Hematopoietic multipotent progenitor cell treated with erythropoietin and hydrocortisone succinate and interleukin-3 and kit ligand, for 4 days (in vitro differentiated cells): ENCODE measurements around the gene SFT2D1.
A peak's percentile ranks its signal among the peaks of the same experiment; 100 is the strongest.

Experiments used
- DNase-seq: peaks from one replicate; pipeline ENCODE4 v3.0.0-alpha.2; 2015

The SFT2D1 gene

DNA sequence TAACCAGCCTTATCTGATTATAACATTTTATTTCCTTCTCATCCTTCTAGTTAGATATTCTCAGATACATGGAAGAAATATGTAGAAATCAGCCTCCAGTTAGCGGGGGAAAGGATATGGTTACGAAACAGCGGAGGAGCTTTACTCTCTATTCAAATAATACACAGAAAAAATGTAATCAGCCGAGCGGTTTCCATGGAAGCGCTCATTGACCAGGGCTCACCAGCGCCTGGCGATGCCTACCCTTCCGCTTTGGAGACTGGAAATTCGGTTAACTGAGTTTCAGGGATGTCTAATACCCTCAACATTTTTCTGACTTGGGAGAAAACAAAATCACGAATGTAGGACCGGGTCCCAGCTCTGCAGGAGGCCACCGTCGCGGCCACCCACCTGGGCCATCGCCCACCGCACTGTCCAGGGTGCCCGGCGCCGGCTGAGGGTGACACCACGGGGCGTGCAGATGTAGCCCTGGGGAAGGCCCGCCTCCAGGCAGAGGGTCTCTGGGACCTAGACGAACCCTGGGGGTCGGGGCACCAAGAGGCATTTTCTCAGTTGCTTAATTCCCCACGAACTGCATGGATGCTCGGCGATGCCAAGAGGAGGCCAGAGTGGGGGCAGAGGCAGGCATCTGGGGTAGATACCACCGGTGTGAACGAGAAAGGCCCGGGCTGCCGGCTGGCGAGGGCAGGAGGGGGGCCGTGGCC is 35.8 kb downstream of the SFT2D1 start:
- no peak for DNase-seq

DNA sequence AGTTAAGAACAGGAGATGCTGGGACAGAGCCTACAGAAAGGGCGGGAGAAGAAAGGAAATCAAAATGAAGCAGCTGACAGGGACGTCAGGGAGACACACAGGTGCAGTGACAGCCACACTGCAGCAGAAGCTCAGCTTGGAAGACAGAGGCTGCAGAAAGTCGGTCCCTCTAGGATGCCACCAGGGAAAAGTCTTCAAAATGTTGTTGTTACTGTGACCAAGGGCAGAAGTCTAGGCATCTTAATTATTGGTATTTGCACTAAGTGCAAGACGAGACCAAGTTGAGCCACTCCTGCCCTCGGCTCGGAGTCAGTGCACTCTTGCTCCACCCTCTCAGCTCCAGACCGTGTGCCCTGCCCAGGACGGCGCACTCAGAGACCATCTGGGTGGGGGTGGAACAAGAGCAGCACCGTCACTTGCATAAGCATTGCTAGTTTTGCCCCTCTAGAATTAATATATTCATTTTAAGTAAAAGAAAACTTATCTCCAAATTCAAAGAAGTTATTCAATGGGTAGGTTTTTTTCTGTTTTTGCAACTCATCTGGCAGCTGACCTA is 36.7 kb downstream of the SFT2D1 start:
- DNase-seq = no peak

DNA sequence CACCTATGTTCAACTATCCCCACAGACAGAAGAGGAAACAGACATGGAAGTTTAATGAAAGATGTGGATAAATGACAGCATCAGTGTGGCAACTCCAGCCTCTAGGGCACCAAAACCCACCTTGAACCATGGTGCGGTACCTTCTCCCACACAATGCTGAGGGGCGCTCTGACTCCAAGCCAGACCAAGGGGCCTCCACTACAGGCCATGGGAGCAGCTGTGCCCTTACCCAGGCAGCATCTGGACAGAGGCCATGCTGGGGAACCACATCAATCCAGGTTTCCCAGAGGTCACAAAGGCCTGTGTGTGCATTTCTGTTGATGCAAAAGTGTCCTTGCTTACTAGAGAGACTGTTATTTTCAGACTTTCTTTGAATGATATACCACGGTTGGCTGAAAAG is 38.2 kb downstream of the SFT2D1 start:
- no peak for DNase-seq

DNA sequence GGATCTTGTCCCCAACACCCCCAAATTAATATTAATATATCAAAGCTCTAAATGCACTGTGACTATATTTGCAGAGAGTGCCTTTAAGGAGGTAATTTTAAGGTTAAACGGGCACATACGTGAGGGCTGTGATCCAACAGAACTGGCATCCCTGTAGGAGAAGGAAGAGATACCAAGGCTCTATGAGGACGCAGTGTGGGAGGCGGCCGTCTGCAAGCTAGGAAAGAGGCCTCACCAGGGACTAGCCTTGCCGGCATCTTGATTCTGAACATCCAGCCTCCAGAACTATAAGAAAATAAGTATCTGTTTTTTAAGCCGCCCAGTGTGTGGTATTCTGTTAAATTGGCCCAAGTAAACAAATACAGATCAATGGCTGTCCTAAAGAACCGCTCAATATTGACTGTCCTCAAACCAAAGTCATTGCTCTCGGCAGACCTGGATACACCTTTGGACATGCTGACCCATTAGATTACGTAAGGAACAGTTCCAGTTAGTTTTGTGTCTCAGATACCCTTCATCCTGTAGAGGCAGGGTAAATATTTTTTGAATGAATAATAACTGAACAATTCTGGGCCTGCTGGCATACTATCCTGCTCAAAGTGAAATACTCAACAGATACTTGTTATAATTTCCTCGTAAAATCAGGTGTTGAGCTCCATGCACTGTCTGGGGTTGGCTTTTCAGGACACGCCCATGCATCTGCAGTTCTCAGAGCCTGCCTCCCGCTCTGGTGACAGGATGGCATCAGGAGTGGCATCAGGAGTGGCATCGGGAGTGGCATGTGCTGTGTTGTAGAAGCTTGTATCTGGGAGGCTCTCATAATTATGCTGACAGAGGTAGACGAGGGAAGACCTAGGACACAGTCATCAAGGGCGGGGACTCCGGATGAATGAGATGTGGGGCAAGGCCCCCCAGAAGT is 40.5 kb downstream of the SFT2D1 start:
- DNase-seq = no peak

DNA sequence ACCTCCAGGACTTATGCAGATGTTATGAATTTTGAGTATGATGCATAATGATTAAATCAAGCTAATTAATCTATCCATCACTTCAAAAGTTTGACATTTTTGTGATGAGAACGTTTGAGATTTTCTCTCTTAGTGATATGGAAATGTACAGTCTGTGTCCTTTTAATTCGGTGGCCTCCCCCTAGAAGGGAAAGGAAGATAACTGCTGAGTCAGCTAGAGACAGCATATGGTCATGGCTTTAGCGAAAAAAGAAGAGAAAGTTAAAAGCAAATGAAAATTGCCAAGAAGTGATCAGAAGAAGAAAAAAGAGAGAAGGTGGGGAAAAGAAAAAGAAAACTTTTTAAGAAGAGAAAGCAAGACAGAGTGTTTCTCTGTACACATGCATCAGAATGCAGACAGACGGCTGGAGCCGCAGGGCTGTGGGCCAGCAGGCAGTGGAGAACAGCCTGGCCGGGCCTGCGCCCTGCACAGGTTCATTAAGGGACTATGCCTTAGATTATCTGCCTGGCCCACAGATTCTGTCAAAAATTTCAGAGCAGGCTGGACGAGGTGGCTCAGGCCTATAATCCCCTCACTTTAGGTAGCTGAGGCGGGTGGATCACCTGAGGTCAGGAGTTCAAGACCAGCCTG is 41.9 kb downstream of the SFT2D1 start:
- DNase-seq = no peak

DNA sequence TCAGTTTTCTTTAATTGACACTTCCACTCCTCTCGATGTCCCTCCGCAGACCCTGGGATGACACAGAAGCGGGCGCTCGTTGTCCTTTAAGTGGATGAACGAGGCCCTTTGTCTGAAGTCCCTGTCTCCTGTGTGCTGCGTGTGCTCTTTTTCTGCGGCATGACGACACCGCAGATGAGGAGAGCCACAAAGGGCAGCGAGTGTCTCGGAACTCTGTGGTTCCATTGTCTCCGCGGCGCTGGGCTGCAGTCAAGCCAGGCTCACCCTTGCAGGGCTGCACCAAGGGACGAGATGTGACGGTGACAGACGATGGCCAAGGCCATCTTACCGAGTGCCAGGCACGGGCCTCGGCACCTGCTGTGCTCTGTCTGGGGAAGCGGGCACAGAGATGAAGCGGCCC is 44.7 kb downstream of the SFT2D1 start:
- DNase-seq = no peak

DNA sequence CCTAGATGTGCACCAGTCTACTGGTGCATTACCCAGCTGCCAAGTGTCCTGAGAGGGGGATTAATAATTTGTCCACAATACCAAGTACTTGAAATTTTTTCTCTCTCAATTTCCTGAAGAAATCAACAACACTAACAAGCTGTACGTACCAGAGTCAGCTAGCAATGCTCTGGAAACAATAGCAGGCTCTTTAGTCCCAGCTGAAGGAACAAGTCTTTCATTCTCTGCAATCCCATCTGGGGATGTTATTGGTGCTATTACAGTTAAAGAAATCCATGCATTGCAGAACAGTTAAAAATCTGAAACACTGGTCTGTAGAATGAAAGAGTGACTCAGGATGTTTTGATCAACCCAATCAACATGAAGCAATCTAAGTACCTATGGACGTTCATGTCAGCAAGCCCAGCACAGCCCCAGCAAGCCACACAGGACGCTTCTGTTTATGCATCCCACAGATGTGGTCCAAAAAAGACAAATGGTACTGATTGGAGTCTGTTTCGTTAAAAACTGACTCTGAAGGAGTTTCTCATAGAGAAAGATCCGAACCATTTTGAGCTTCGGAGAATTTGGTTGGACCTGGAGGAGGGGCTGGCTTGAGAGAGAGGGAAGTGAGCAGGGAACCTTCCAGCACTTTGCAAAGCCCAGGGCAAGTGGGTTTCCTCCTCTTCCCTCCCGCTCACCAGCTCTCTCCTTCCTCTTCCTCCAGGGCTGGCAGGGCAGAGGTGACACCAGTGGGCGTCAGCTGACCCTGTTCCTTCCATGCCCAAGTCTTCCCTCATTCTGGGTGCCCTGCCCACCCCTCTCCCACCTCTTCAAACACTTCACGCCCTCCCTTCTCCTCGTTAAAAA is 46.1 kb downstream of the SFT2D1 start:
- no peak for DNase-seq

DNA sequence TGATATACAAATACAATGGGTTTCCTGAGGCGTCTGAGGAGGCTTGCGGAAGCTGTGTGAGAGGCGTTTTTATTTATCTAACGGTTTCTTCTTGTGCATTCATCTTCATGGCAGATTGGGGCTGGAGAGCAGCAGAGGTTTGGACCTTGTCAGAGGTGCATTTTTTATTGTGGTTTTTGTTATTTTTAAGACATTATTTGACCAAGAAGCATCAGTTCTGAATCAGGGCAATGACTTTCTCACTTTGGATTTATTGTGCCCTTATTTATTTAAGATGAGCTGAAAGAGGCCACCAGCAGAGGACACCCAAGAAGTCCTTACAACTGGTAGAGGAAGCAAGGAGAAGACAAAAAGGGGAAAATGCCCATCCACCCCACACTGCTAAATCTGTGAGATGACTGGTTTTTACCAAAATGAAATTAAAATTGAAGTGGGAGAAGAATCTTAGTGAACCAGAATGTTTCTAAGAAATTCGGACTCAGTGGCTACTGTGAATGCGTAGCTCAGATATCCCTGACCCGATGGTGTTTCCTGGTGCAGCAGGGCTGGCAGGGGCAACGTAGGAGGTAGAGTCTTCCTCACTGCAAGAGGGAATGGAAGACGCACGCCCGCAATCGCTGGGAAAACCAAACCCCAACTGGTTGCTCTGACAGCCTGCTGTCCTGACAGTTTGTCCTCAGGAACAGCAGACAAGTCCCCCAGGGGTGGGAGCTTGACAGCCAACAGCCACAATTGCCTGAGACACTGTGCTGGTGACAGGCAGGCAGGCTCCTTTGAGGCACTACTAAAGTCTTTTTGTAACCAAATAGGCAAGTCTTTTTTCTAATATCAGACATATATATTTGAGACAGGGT is 48.4 kb downstream of the SFT2D1 start:
- no peak for DNase-seq

DNA sequence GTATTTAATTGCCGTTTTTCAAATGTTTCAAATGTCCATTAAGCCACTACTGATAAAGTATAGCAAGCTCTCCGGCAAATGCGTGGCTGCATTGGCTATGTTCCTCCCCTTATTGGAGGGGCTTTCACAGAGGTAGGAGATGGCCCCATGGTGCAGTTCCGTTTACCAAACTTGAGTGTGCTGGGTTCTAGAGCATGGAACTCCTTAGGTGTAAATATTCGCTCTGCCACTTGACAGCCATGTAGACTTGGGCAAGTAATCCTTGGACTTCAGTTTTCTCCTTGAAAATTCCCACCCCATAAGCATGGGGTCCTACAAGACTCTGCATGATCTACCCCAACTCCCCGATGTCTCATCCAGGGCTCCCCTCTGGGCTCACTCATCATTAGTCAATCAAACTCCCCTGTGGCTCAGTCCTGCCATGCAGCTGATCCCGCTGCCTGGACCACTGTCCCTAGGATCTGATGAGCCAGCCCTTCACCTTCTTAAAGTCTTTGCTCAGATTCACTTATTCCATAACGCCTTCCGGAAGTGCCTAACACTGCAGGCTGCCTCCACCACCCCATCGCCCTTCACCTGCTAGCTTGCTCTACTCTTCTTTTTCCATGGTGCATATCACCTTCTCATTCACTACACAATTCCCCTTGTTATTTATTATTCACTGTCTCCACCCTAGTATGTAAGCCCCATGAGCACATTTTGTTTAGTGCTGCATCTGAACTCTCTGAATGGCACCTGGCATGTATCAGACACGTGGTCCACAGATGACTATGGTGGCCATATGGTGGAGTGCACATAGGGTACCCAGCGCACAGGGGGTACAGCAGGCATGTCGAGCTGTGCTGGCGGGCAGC is 52.9 kb downstream of the SFT2D1 start:
- DNase-seq = no peak

DNA sequence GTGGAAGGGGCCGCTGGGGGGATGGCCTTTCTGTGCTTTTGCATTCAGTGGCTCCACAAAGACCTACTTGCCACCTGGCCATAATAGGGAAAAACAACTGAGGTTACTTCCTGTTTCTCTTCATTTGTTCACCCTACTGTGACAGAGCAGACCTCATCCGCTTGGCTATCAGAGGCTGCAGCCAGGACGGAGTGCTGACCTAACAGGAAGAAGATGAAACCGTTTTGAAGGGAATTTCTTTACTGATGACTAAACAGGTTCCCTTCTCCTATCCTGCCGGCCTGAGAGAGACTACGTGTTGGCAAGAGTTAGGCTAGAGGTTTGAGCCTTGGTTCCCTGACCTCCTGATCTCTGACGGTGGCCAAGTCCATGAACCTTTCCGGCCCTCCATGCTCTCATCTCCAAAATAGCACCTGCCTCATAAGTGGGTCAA is 55.5 kb downstream of the SFT2D1 start:
- peak; percentile 38 for DNase-seq

DNA sequence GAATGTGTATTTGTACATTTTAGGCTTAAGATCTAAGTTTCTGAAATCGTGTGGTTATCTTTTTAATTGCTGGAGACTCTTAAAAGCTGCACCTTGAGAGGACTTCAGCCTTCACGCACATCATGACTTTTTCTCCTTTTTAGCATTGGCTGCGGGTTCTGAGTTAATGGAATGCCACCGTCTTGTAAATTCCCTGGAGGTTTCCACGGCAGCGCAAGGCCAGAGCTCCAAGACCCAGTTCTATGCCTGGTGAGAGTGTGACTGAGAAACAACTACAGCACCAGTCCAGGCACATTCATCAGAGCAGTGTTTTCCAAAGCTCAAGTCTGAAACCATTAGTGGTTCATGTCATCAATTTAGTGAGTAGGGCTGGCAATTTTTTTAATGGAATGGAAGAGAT is 57.1 kb downstream of the SFT2D1 start:
- DNase-seq = no peak

DNA sequence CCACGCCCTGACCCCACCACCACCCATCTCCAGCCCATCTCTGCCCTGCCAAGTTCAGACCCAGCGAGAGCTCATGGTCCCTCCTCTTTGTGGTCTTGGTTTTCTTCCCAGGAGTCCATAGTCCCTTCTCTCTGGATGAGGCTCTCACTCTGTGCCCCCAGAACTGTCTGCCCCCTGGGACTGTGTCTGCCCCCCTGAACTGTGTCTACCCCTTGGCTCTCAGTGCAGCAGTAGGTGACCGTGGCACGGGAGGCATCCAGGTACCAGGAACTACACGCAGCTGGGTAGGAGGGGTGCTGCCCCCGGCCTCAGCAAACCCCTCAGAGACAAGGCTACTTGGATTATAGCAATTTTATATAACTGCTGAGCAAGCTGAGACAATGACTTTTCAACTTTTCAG is 57.7 kb downstream of the SFT2D1 start:
- DNase-seq = no peak

DNA sequence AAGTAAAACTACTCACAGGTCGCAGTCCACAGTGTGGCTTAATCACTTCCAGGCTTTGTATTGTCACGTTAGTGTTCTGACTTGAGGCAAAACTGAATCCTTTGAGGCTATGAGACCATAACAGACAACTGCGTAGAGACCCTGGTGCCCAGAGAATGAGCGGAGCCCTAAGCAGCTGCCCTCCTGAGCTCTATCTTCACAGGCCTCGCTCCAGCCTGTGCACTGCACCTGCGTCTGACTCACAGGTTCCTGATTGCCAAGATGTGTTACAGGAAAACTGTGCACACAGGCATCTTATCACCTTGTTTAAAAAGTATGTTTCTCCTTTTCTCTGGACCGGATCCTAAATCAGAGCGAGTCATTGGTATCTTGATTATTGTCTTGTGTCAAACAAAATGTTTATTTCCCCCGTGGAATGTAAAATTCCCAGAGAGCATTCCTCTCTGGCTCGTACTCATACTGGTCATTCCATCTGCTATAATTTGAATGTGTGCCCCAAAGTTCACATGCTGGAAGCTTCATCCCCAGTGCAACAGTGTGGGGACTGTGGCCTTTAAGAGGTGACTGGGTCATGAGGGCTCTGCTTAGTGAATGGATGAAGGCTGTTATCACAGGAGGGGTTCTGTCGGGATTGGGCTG is 59.8 kb downstream of the SFT2D1 start:
- DNase-seq = no peak

DNA sequence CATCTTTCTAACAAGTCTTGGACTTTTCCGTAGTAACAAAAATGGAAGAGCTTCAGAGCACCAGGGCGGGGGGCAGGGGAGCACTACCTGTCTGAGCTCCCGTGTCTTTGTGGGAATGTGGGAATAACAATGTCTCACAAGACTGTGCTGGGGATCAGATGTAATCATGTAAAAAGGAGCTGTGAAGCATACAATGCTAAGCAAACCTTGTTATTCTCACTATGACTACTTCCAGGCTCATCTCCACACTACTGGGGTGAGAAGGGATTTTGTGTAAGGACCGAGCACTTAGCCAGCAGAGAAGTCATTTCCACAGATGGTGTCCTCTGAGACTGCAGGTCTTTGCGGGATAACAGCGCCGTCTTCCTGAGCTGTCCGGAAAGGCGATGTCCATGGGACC is 61.2 kb downstream of the SFT2D1 start:
- no peak for DNase-seq

DNA sequence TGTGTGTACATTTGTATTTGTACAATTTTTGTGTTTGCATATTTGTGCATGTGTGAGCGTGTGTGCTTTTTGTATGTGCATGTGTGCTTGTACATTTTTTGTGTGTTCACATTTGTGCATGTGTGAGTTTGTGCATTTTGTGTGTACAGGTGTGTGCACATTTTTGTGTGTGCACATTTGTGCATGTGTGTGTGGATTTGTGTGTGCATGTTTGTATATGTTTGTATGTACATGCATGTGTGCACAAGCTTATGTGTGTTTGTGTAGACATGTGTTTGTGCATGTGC is 63.0 kb downstream of the SFT2D1 start:
- DNase-seq = no peak

DNA sequence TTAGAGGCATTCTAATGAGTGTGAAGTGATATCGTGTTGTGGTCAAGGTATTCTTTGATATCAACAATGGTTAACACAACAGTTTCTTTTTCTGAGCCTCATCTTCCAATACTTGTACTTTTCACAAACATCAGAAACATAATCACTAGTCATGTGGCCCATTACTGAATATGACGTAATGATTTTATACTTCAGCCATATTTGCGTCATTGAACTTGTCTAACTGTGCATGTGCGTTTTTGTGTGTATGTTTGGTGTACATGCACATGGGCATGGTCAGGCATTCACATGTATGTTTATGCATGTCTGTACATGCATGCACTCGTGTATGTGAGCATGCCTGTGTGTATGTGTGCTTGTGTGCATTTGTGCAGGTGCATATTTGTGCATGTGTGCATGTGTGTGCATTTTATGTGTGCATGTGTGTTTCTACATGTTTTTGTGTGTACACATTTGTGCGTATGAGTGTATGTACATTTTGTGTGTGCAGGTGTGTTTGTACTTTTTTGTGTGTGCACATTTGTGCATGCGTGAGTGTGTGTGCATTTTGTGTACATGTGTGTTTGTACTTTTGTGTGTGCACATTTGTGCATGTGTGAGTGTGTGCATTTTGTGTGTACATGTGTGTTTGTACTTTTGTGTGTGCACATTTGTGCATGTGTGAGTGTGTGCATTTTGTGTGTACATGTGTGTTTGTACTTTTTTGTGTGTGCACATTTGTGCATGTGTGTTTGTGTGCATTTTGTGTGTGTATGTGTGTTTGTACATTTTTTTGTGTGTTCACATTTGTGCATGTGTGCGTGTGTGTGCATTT is 63.6 kb downstream of the SFT2D1 start:
- no peak for DNase-seq

DNA sequence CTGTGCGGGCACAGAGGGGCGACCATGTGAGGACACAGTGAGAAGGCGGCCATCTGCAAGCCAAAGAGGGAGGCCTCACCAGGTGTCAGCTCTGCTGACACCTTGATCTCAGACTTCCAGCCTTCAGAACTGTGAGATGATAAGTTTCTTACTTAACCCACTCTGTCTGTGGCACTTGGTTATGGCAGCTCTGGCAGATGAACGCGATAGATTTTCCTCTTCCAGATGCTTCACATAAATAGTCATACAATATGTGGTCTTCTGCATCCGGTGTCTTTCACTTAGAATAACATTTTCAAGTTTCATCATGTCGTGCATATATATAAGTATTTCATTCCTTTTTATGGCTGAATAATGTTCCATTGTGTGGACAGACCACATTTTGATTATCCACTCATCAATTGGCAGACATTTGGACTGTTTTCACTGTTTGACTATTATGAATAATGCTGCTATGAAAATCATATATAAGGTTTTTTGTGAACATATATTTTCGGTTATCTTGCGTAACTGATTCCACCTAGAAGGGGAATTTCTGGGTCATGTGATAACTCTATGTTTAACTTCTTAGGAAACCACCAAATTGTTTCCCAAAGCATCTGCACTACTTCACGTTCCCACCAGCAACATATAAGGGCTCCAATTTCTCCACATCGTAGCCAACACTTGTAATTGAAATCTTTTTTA is 64.3 kb downstream of the SFT2D1 start:
- DNase-seq = no peak

DNA sequence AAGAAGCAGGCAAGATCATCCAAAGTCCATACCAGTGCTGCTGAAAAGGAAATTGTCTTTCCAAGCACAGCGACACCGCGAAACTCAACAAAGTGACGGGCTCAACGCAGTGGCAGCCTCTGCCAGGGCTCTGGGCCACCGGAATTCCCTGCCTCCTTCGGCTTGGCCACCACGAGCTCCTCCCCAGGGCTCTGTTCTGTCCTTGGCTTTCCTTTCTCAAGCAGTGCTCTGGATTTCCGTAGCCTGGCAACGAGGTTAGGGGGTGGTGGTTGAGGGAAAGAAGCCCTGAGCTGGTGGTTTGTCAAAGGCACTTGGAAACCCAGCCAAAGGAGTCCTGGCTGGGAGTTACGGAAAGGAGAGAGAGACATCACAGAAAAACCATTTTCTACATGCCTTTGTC is 65.3 kb downstream of the SFT2D1 start:
- DNase-seq = no peak

DNA sequence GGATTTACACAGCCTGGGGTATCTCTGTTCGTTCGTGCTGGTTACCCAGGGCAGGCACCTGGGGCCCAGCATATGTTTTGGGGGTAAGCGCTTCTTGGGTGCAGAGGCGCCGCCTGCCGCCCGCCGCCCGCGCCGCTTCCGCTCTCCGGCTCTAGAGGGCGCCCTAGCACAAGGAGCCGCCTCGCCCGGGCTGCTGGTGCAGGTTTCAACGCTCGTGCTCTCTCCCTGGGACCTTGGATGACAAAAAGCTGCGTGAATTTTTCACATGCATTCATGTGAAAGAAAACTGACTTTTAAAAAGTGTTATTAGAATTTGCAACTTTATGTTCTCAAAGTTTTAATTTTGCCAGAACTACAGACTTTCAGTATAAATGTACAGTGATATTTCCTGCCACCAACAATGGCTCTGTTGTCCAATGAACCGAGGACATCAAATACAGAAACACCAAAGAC is 66.6 kb downstream of the SFT2D1 start:
- peak; percentile 76 for DNase-seq
